ENCODE measurements around the gene ITGAX.
"Not testable (repeated sequence)": the region's sequence is repeated elsewhere in the genome, so short reads cannot be mapped to it uniquely, and the experiment has no call there.

GRCh38 chr16:31338166-31338685 is 16.8 kb upstream of the ITGAX start:
- TF ChIP-seq CTCF (conservative IDR thresholded peaks at IDR 0.05; ENCODE audit: low read length); EZH2phosphoT487 (IDR thresholded peaks at IDR 0.05; ENCODE audit: borderline replicate concordance): not testable (repeated sequence)
